Heart right ventricle (tissue), 16 donors: ENCODE results near the gene MAGI2. TPM values are rescaled to one million over a fixed set of nuclear protein-coding genes. Genes with fewer than 3 reads are reported as not detected.

ENCODE experiments used
- ATAC-seq, 8 donors: fragments of 200-7000 bp; cut with Tn5 transposase; one replicate each; pipeline ENCODE4 v1.9.1; 2020; ENCODE audit warnings: mild to moderate bottlenecking in 8 of 8, moderate library complexity in 8 of 8, moderate number of reproducible peaks in 1 of 8
- DNase-seq, 2 donors: peaks; one replicate each; pipeline ENCODE4 v3.0.0-alpha.2; 2020
- H3K27ac ChIP-seq, 10 donors: fragments of 200-600 bp; sonication (generic) in 2 of 10; one replicate each; pipeline versions ENCODE4 v1.5.0 to v1.8.0; 2020 to 2022; ENCODE audit warnings: mild to moderate bottlenecking in 3 of 10
- H3K27me3 ChIP-seq, 7 donors: fragments of 200-600 bp; one replicate each; pipeline ENCODE4 v1.8.0; 2021 to 2022; ENCODE audit warnings: mild to moderate bottlenecking in 2 of 7
- H3K36me3 ChIP-seq, 9 donors: fragments of 200-600 bp; sonication (generic) in 1 of 9; one replicate each; pipeline versions ENCODE4 v1.5.0 to v1.8.0; 2020 to 2022; ENCODE audit warnings: mild to moderate bottlenecking in 2 of 9
- H3K4me1 ChIP-seq, 9 donors: fragments of 200-600 bp; sonication (generic) in 1 of 9; one replicate each; pipeline versions ENCODE4 v1.5.0 to v1.8.0; 2020 to 2022; ENCODE audit warnings: mild to moderate bottlenecking in 4 of 9
- H3K4me3 ChIP-seq, 10 donors: fragments of 200-600 bp; sonication (generic) in 2 of 10; one replicate each; pipeline versions ENCODE4 v1.5.0 to v1.8.0; 2020 to 2022; ENCODE audit warnings: mild to moderate bottlenecking in 7 of 10, moderate library complexity in 2 of 10
- H3K9me3 ChIP-seq, 11 donors: fragments of 200-600 bp in 10 of 11; sonication (generic) in 2 of 11; one replicate each; pipeline versions ENCODE4 v1.5.0 to v1.8.0; 2013 to 2022; ENCODE audit warnings: mild to moderate bottlenecking in 2 of 11, control low read depth in 1 of 11, moderate library complexity in 1 of 11
- CTCF ChIP-seq, 9 donors: fragments of 200-600 bp; sonication (generic) in 2 of 9; IDR thresholded peaks; one replicate each; pipeline versions ENCODE4 v1.5.0 to v1.8.0; 2021 to 2022; ENCODE audit warnings: antibody characterized with exemption in 9 of 9, mild to moderate bottlenecking in 5 of 9, moderate library complexity in 1 of 9
- WGBS, 2 donors: extraction: QIAGEN DNeasy Blood & Tissue Kit; methylation state at CpG; one replicate each; pipeline ENCODE4 v1.1.7; 2013; ENCODE audit warnings: inconsistent platforms in 1 of 2; 5-methylcytosine and 5-hydroxymethylcytosine counted together
- intact Hi-C, 10 donors: fragments of 100-400 bp; cut with DNase I; formaldehyde crosslinking; loops; one replicate each; pipeline versions ENCODE4 v1.11.1 to v1.14.2; 2022
- polyA plus RNA-seq, 2 donors: library from polyadenylated mRNA; stranded (reverse); fragments of 200-250 nt; gene quantifications; one replicate each; pipeline ENCODE4 v1.2.3, GENCODE V29; 2013
- total RNA-seq, 10 donors: library from RNA; stranded (reverse); fragmentation: NEBNext Ultra II Directional in 3 of 10; extraction: Animal tissue kit (Norgen Biotek cat#: 25700) in 3 of 10; gene quantifications; one replicate each; pipeline versions ENCODE4 v1.2.1 to v1.2.4, GENCODE V29; 2021 to 2023
- donor health status: Arrhythmogenic right ventricular cardiomyopathy.
- donor health status: ischemic (EF 13 %, LVEDD 7.1; RV severe dilation, severe dysfunction).
- donor health status: healthy with polysubstance abuse.
- donor health status: DM: no; HTN: yes; CAD: no.
- donor health status: DM: no; HTN: no; CAD: no.
- donor health status: ischemic (EF 25% LVEDD 6.9; RV normal size, moderate dysfunction).
- donor health status: ischemic (EF 25% LVEDD 5.7; RV mildly dilated, moderate dysfunction).
- donor health status: healthy.
- donor health status: DM: yes; HTN: yes; CAD: no.
- donor health status: Ischemic cardiomyopathy.
- donor health status: ischemic (EF 35%, LVEDD 5.7; RV mildly dilated, moderate dysfunction).
- donor health status: nonischemic (EF 11% LVEDD 7.7; RV severe dilation, severe dysfunction).
- donor health status: DM: yes; HTN: yes; CAD: no.
- donor health status: PGD.
- donor health status: ischemic (EF 29% LVEDD 5.4; RV normal size, mild dysfunction).
- donor health status: nonischemic (EF 23%, LVEDD 6.1; RV moderate dilation, normal function).

Gene MAGI2
- total and polyA plus RNA-seq, 12 donors: 0.83 to 6.0 (median 4.1) TPM

GRCh38 chr7:78718212-78718611 is 735.3 kb downstream of the MAGI2 start:
- no peak for TF ChIP-seq CTCF (IDR thresholded peaks at IDR 0.05)
- no peaks in the 10 kb centered on the region for H3K36me3 ChIP-seq
- peak in 1 of 2 donors; percentile 11 for DNase-seq
- intact Hi-C loops: no loop called here
- H3K27me3 ChIP-seq: no peaks in the 10 kb centered on the region
- H3K27ac ChIP-seq: no peak overlapping the region
- peaks cover 0 to 22% (median 4%) of the 10 kb centered on the region in 9 donors for H3K4me1 ChIP-seq
- no peaks in the 10 kb centered on the region for H3K9me3 ChIP-seq
- peak in 7 of 8 donors; percentile 29 to 90 (median 75) for ATAC-seq
- WGBS, 2 donors: 47 to 67% methylated on average over 5 of the region's 5 CpGs
- H3K4me3 ChIP-seq: no peak overlapping the region

GRCh38 chr7:78716876-78717275 is 736.6 kb downstream of the MAGI2 start:
- Histone ChIP-seq H3K27ac (no peak overlapping the region), H3K36me3 (no peaks in the 10 kb centered on the region), H3K4me1 (peaks cover 0 to 22% (median 4%) of the 10 kb centered on the region in 9 donors), H3K27me3 (no peaks in the 10 kb centered on the region), H3K4me3 (no peak overlapping the region), H3K9me3 (no peaks in the 10 kb centered on the region)
- intact Hi-C loops: no loop called here
- WGBS, 2 donors: 57 to 67% methylated on average over 10 of the region's 10 CpGs
- no peak for TF ChIP-seq CTCF (IDR thresholded peaks at IDR 0.05)
- ATAC-seq (no peak), DNase-seq (no peak)

GRCh38 chr7:78714356-78714755 is 739.1 kb downstream of the MAGI2 start:
- Histone ChIP-seq H3K9me3 (no peaks in the 10 kb centered on the region), H3K36me3 (no peaks in the 10 kb centered on the region), H3K27ac (no peak overlapping the region), H3K4me3 (no peak overlapping the region), H3K27me3 (no peaks in the 10 kb centered on the region), H3K4me1 (peaks cover 0 to 10% (median 2%) of the 10 kb centered on the region in 9 donors)
- no peak for TF ChIP-seq CTCF (IDR thresholded peaks at IDR 0.05)
- ATAC-seq (no peak), DNase-seq (no peak)
- intact Hi-C loops: no loop called here
- 73 to 78% methylated on average over 4 of the region's 4 CpGs for WGBS, 2 donors

GRCh38 chr7:78712111-78712510 is 741.4 kb downstream of the MAGI2 start:
- no peak for ATAC-seq
- intact Hi-C loops: no loop called here
- H3K27me3 ChIP-seq: no peaks in the 10 kb centered on the region
- TF ChIP-seq CTCF (IDR thresholded peaks at IDR 0.05): no peak
- no peaks in the 10 kb centered on the region for H3K36me3 ChIP-seq
- no peak for DNase-seq
- 73 to 75% methylated on average over 3 of the region's 3 CpGs for WGBS, 2 donors
- no peaks in the 10 kb centered on the region for H3K4me1 ChIP-seq
- H3K27ac ChIP-seq: no peak overlapping the region
- no peak overlapping the region for H3K4me3 ChIP-seq
- no peaks in the 10 kb centered on the region for H3K9me3 ChIP-seq
